HCT116 (cell line): Measurements from ENCODE around the gene MTA3.

Source experiments
- CEBPB ChIP-seq: IDR thresholded peaks from 2 replicates; pipeline ENCODE4 v1.6.1; 2012; ENCODE audit warnings: low read depth
- ELF1 ChIP-seq: IDR thresholded peaks from 2 replicates; pipeline ENCODE4 v1.6.1; 2012; ENCODE audit warnings: low read depth, borderline replicate concordance
- EZH2 ChIP-seq: fragments of 200-600 bp; sonication (generic); IDR thresholded peaks from 2 replicates; pipeline ENCODE4 v1.6.1; 2017; ENCODE audit warnings: antibody characterized with exemption, mixed run types
- EZH2phosphoT487 ChIP-seq: fragments of 200-600 bp; IDR thresholded peaks from 2 replicates; pipeline ENCODE4 v1.6.1; 2018; ENCODE audit warnings: antibody characterized with exemption, borderline replicate concordance
- POLR2A ChIP-seq: IDR thresholded peaks from 2 replicates; pipeline ENCODE4 v1.7.0; 2011; ENCODE audit warnings: borderline replicate concordance; ENCODE audit not compliant: insufficient read depth, insufficient read length; ENCODE audit errors: extremely low read depth
- POLR2AphosphoS5 ChIP-seq: IDR thresholded peaks from 2 replicates; pipeline ENCODE4 v1.6.1; 2011; ENCODE audit warnings: mild to moderate bottlenecking, low read depth, low read length, moderate library complexity
- RAD21 ChIP-seq: IDR thresholded peaks from 2 replicates; pipeline ENCODE4 v1.6.1; 2012; ENCODE audit warnings: low read depth, mild to moderate bottlenecking
- SIN3A ChIP-seq: IDR thresholded peaks from 2 replicates; pipeline ENCODE4 v1.6.1; 2012; ENCODE audit warnings: low read depth
- TCF7L2 ChIP-seq: IDR thresholded peaks from 2 replicates; pipeline ENCODE4 v1.7.0; 2011; ENCODE audit warnings: borderline replicate concordance, inconsistent platforms; ENCODE audit not compliant: insufficient read depth, insufficient read length; ENCODE audit errors: extremely low read depth
- ZNF274 ChIP-seq: fragments of 200-500 bp; sonication (Bioruptor generic); IDR thresholded peaks from 2 replicates; pipeline ENCODE4 v1.6.1; 2014; ENCODE audit warnings: mild to moderate bottlenecking, low read depth, low read length, inconsistent platforms
- TF ChIP-seq, protein P1 (sequence below), 3 experiments: fragments of 200-600 bp in 1 of 3; sonication (generic) in 1 of 3; IDR thresholded peaks in 2 of 3; conservative IDR thresholded peaks in 1 of 3; 2 replicates each; pipeline ENCODE4 v1.5.1; 2012 to 2017; ENCODE audit warnings: low read depth in 2 of 3, low read length in 2 of 3, antibody characterized with exemption in 1 of 3, borderline replicate concordance in 1 of 3, control low read depth in 1 of 3, mild to moderate bottlenecking in 1 of 3, mixed read lengths in 1 of 3, mixed run types in 1 of 3, moderate library complexity in 1 of 3; ENCODE audit not compliant: insufficient read depth in 1 of 3
- TF ChIP-seq, protein P2 (sequence below): IDR thresholded peaks from 2 replicates; pipeline ENCODE4 v1.6.1; 2012
- TF ChIP-seq, protein P3 (sequence below): IDR thresholded peaks from 2 replicates; pipeline ENCODE4 v1.6.1; 2012; ENCODE audit warnings: low read depth

DNA sequence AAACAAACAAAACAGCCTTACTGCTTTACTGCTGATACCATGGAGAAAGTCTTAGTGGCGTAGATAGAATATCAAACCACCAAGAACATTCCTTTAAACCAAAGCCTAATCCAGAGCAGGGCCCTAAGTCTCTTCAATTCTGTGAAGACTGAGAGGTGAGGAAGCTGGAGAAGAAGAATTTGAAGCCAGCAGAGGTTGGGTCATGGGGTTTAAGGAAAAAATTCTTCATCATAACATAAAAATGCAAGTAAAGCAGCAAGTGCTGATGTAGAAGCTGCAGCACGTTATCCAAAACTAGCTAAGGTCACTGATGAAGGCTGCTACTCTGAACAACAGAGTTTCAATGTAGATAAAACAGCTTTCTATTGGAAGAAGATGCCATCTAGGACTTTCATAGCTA lies 77.1 kb downstream of the MTA3 start:
- TF ChIP-seq TCF7L2 (no peak), EZH2 (no peak), SIN3A (no peak), POLR2AphosphoS5 (no peak), RAD21 (no peak), ZNF274 (no peak), POLR2A (no peak), CEBPB (no peak), EZH2phosphoT487 (no peak), ELF1 (no peak)
- TF ChIP-seq, protein P1, sequence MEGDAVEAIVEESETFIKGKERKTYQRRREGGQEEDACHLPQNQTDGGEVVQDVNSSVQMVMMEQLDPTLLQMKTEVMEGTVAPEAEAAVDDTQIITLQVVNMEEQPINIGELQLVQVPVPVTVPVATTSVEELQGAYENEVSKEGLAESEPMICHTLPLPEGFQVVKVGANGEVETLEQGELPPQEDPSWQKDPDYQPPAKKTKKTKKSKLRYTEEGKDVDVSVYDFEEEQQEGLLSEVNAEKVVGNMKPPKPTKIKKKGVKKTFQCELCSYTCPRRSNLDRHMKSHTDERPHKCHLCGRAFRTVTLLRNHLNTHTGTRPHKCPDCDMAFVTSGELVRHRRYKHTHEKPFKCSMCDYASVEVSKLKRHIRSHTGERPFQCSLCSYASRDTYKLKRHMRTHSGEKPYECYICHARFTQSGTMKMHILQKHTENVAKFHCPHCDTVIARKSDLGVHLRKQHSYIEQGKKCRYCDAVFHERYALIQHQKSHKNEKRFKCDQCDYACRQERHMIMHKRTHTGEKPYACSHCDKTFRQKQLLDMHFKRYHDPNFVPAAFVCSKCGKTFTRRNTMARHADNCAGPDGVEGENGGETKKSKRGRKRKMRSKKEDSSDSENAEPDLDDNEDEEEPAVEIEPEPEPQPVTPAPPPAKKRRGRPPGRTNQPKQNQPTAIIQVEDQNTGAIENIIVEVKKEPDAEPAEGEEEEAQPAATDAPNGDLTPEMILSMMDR (IDR thresholded peaks at IDR 0.05 in 2 of 3, conservative IDR thresholded peaks at IDR 0.05 in 1 of 3; ENCODE audit: borderline replicate concordance in 1 of 3, insufficient read depth in 1 of 3, low read depth in 2 of 3, low read length in 2 of 3) = no peak
- TF ChIP-seq, protein P2, sequence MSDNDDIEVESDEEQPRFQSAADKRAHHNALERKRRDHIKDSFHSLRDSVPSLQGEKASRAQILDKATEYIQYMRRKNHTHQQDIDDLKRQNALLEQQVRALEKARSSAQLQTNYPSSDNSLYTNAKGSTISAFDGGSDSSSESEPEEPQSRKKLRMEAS = no peak
- TF ChIP-seq, protein P3, sequence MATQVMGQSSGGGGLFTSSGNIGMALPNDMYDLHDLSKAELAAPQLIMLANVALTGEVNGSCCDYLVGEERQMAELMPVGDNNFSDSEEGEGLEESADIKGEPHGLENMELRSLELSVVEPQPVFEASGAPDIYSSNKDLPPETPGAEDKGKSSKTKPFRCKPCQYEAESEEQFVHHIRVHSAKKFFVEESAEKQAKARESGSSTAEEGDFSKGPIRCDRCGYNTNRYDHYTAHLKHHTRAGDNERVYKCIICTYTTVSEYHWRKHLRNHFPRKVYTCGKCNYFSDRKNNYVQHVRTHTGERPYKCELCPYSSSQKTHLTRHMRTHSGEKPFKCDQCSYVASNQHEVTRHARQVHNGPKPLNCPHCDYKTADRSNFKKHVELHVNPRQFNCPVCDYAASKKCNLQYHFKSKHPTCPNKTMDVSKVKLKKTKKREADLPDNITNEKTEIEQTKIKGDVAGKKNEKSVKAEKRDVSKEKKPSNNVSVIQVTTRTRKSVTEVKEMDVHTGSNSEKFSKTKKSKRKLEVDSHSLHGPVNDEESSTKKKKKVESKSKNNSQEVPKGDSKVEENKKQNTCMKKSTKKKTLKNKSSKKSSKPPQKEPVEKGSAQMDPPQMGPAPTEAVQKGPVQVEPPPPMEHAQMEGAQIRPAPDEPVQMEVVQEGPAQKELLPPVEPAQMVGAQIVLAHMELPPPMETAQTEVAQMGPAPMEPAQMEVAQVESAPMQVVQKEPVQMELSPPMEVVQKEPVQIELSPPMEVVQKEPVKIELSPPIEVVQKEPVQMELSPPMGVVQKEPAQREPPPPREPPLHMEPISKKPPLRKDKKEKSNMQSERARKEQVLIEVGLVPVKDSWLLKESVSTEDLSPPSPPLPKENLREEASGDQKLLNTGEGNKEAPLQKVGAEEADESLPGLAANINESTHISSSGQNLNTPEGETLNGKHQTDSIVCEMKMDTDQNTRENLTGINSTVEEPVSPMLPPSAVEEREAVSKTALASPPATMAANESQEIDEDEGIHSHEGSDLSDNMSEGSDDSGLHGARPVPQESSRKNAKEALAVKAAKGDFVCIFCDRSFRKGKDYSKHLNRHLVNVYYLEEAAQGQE = no peak
